ENCODE data around the gene MRTFA.

The MRTFA gene

GRCh38 chr22:40428796-40429195 lies 207.7 kb downstream of the MRTFA start:
- no peak for DNase-seq (ENCODE audit: low read depth)

GRCh38 chr22:40426594-40427333 lies 209.8 kb downstream of the MRTFA start:
- no peak for DNase-seq (ENCODE audit: low read depth)

GRCh38 chr22:40425082-40425481 lies 211.4 kb downstream of the MRTFA start:
- no peak for DNase-seq (ENCODE audit: low read depth)

GRCh38 chr22:40423882-40424640 lies 212.5 kb downstream of the MRTFA start:
- DNase-seq (ENCODE audit: low read depth), result no peak

GRCh38 chr22:40423310-40423688 lies 213.2 kb downstream of the MRTFA start:
- no peak for DNase-seq (ENCODE audit: low read depth)

GRCh38 chr22:40422558-40423309 lies 213.8 kb downstream of the MRTFA start:
- DNase-seq (ENCODE audit: low read depth), result no peak

GRCh38 chr22:40421941-40422340 lies 214.6 kb downstream of the MRTFA start:
- DNase-seq (ENCODE audit: low read depth), result no peak

- DNase-seq (ENCODE audit: low read depth), result no peak
These were observed 215.5 kb downstream of the MRTFA start for GRCh38 chr22:40421082-40421350.

- no peak for DNase-seq (ENCODE audit: low read depth)
These were observed 216.0 kb downstream of the MRTFA start for GRCh38 chr22:40420341-40421081.

GRCh38 chr22:40419718-40420117 lies 216.8 kb downstream of the MRTFA start:
- DNase-seq (ENCODE audit: low read depth), result no peak

GRCh38 chr22:40418366-40419201 lies 217.9 kb downstream of the MRTFA start:
- no peak for DNase-seq (ENCODE audit: low read depth)

GRCh38 chr22:40417881-40418280 lies 218.6 kb downstream of the MRTFA start:
- DNase-seq (ENCODE audit: low read depth), result no peak

- DNase-seq (ENCODE audit: low read depth), result no peak
These were observed 219.5 kb downstream of the MRTFA start for GRCh38 chr22:40417041-40417440.

- no peak for DNase-seq (ENCODE audit: low read depth)
These were observed 219.9 kb downstream of the MRTFA start for GRCh38 chr22:40416636-40417035.

- DNase-seq (ENCODE audit: low read depth), result no peak
These were observed 220.3 kb downstream of the MRTFA start for GRCh38 chr22:40416267-40416570.

- no peak for DNase-seq (ENCODE audit: low read depth)
These were observed 220.8 kb downstream of the MRTFA start for GRCh38 chr22:40415531-40416266.

GRCh38 chr22:40414838-40415505 lies 221.5 kb downstream of the MRTFA start:
- no peak for DNase-seq (ENCODE audit: low read depth)

- DNase-seq (ENCODE audit: low read depth), result no peak
These were observed 222.2 kb downstream of the MRTFA start for GRCh38 chr22:40414311-40414710.

- no peak for DNase-seq (ENCODE audit: low read depth)
These were observed 222.6 kb downstream of the MRTFA start for GRCh38 chr22:40413873-40414272.

- no peak for DNase-seq (ENCODE audit: low read depth)
These were observed 224.1 kb downstream of the MRTFA start for GRCh38 chr22:40412441-40412840.

- DNase-seq (ENCODE audit: low read depth), result no peak
These were observed 225.0 kb downstream of the MRTFA start for GRCh38 chr22:40411506-40411861.

Data from stimulated activated CD8-positive, alpha-beta memory T cell treated with anti-CD3 and anti-CD28 coated beads, Interleukin-15, amount 100 ng/mL, for 24 hours (primary cell).